HEK293 (cell line): ENCODE measurements around the gene STARD4.

Experiments used
- CTCF ChIP-seq: fragments of 450-650 bp; formaldehyde crosslinking; IDR thresholded peaks from 2 replicates; pipeline ENCODE4 v1.5.1; 2016; ENCODE audit warnings: missing biosample characterization, missing genetic modification characterization
- GLI4 ChIP-seq: fragments of 450-650 bp; formaldehyde crosslinking; IDR thresholded peaks from 2 replicates; pipeline ENCODE4 v1.5.1; 2016; ENCODE audit warnings: missing biosample characterization, missing genetic modification characterization
- HIC1 ChIP-seq: fragments of 450-650 bp; formaldehyde crosslinking; IDR thresholded peaks from 2 replicates; pipeline ENCODE4 v1.5.1; 2016; ENCODE audit warnings: missing biosample characterization, missing genetic modification characterization
- KLF9 ChIP-seq: fragments of 450-650 bp; formaldehyde crosslinking; IDR thresholded peaks from 2 replicates; pipeline ENCODE4 v1.5.1; 2016; ENCODE audit warnings: missing biosample characterization, missing genetic modification characterization, low read depth
- OVOL3 ChIP-seq: fragments of 450-650 bp; formaldehyde crosslinking; IDR thresholded peaks from 2 replicates; pipeline ENCODE4 v1.5.1; 2016; ENCODE audit warnings: missing biosample characterization, missing genetic modification characterization
- YY1 ChIP-seq: fragments of 450-650 bp; formaldehyde crosslinking; IDR thresholded peaks from 2 replicates; pipeline ENCODE4 v1.5.1; 2018; ENCODE audit warnings: missing biosample characterization, missing genetic modification characterization
- YY2 ChIP-seq: fragments of 450-650 bp; formaldehyde crosslinking; IDR thresholded peaks from 2 replicates; pipeline ENCODE4 v1.5.1; 2016; ENCODE audit warnings: missing biosample characterization, missing genetic modification characterization
- ZBTB1 ChIP-seq: fragments of 450-650 bp; formaldehyde crosslinking; IDR thresholded peaks from 2 replicates; pipeline ENCODE4 v1.5.1; 2016; ENCODE audit warnings: missing biosample characterization, missing genetic modification characterization
- ZBTB11 ChIP-seq: fragments of 450-650 bp; formaldehyde crosslinking; conservative IDR thresholded peaks from 2 replicates; pipeline ENCODE4 v1.5.1; 2016; ENCODE audit warnings: low read depth, missing biosample characterization, missing genetic modification characterization
- ZBTB49 ChIP-seq: fragments of 450-650 bp; formaldehyde crosslinking; IDR thresholded peaks from 2 replicates; pipeline ENCODE4 v1.5.1; 2016; ENCODE audit warnings: missing biosample characterization, missing genetic modification characterization, low read depth
- ZBTB8A ChIP-seq: fragments of 450-650 bp; formaldehyde crosslinking; IDR thresholded peaks from 2 replicates; pipeline ENCODE4 v1.5.1; 2016; ENCODE audit warnings: missing biosample characterization, missing genetic modification characterization
- ZFHX2 ChIP-seq: fragments of 450-650 bp; formaldehyde crosslinking; conservative IDR thresholded peaks from 2 replicates; pipeline ENCODE4 v1.5.1; 2016; ENCODE audit warnings: missing biosample characterization, missing genetic modification characterization
- ZFP37 ChIP-seq: fragments of 450-650 bp; formaldehyde crosslinking; IDR thresholded peaks from 2 replicates; pipeline ENCODE4 v1.5.1; 2016; ENCODE audit warnings: missing biosample characterization, missing genetic modification characterization
- ZNF133 ChIP-seq: fragments of 450-650 bp; formaldehyde crosslinking; IDR thresholded peaks from 2 replicates; pipeline ENCODE4 v1.5.1; 2016; ENCODE audit warnings: missing biosample characterization, missing genetic modification characterization
- ZNF302 ChIP-seq: fragments of 450-650 bp; formaldehyde crosslinking; IDR thresholded peaks from 2 replicates; pipeline ENCODE4 v1.5.1; 2016; ENCODE audit warnings: missing biosample characterization, missing genetic modification characterization, low read depth
- ZNF404 ChIP-seq: fragments of 450-650 bp; formaldehyde crosslinking; IDR thresholded peaks from 2 replicates; pipeline ENCODE4 v1.5.1; 2017; ENCODE audit warnings: missing biosample characterization, missing genetic modification characterization
- ZNF513 ChIP-seq: fragments of 450-650 bp; IDR thresholded peaks from 2 replicates; pipeline ENCODE4 v1.5.1; 2018; ENCODE audit warnings: missing biosample characterization, missing genetic modification characterization
- ZNF518A ChIP-seq: fragments of 450-650 bp; formaldehyde crosslinking; conservative IDR thresholded peaks from 2 replicates; pipeline ENCODE4 v1.5.1; 2016; ENCODE audit warnings: low read depth, missing biosample characterization, missing genetic modification characterization
- ZNF747 ChIP-seq: fragments of 450-650 bp; formaldehyde crosslinking; IDR thresholded peaks from 2 replicates; pipeline ENCODE4 v1.5.1; 2016; ENCODE audit warnings: missing biosample characterization, missing genetic modification characterization
- ZNF792 ChIP-seq: fragments of 450-650 bp; formaldehyde crosslinking; IDR thresholded peaks from 2 replicates; pipeline ENCODE4 v1.5.1; 2016; ENCODE audit warnings: missing biosample characterization, missing genetic modification characterization
- ZSCAN4 ChIP-seq: fragments of 450-650 bp; formaldehyde crosslinking; IDR thresholded peaks from 2 replicates; pipeline ENCODE4 v1.5.1; 2017; ENCODE audit warnings: missing biosample characterization, missing genetic modification characterization

Gene STARD4

GRCh38 chr5:111512375-111513130 is at the start of gene STARD4 (continued):
- no peak for TF ChIP-seq ZBTB49 (tag by site-specific recombination)
- 0 out of 2 replicates have a peak, but pooled peaks have one; percentile 91 for TF ChIP-seq ZFP37 (tag by site-specific recombination)
- 0 out of 2 replicates have a peak, but pooled peaks have one; percentile 10 for TF ChIP-seq YY1 (tag by site-specific recombination)
- TF ChIP-seq ZNF404 (tag by site-specific recombination): no peak
- peak; percentile 99 for TF ChIP-seq KLF9 (tag by site-specific recombination)
- TF ChIP-seq ZNF513 (tag by site-specific recombination): no peak
- no peak for TF ChIP-seq ZBTB11 (tag by site-specific recombination)
- no peak for TF ChIP-seq ZSCAN4 (tag by site-specific recombination)
- no peak for TF ChIP-seq ZNF792 (tag by site-specific recombination)
- no peak for TF ChIP-seq ZNF133 (tag by site-specific recombination)
- TF ChIP-seq ZNF518A (tag by site-specific recombination): no peak
- no peak for TF ChIP-seq ZNF747 (tag by site-specific recombination)
- TF ChIP-seq OVOL3: no peak
- peak; percentile 99 for TF ChIP-seq HIC1 (tag by site-specific recombination)
- TF ChIP-seq GLI4 (tag by site-specific recombination): no peak
- TF ChIP-seq CTCF: no peak
- no peak for TF ChIP-seq YY2 (tag by site-specific recombination)
- TF ChIP-seq ZFHX2 (tag by site-specific recombination): no peak
- no peak for TF ChIP-seq ZNF302 (tag by site-specific recombination)
- TF ChIP-seq ZBTB8A (tag by site-specific recombination): peak; percentile 77
- no peak for TF ChIP-seq ZBTB1 (tag by site-specific recombination)
